GM19455 (cell line): Measurements from ENCODE around the gene OR6Y1.

Experiments
- ATAC-seq: cut with Tn5 transposase; IDR thresholded peaks from one replicate; pipeline ENCODE4 v1.9.1; 2021; ENCODE audit not compliant: unreplicated experiment

Gene OR6Y1

GRCh38 chr1:158507511-158507910 lies 46.7 kb downstream of the OR6Y1 start:
- no peak for ATAC-seq

- no peak for ATAC-seq
These were observed 47.7 kb downstream of the OR6Y1 start for GRCh38 chr1:158506369-158506987.

- no peak for ATAC-seq
These were observed 57.8 kb downstream of the OR6Y1 start for GRCh38 chr1:158496374-158496773.

GRCh38 chr1:158494796-158495195 lies 59.4 kb downstream of the OR6Y1 start:
- no peak for ATAC-seq
